Cerebellar nuclear complex (tissue), 1 donor: Measurements from ENCODE around the gene LYZL4.

ENCODE experiments used
- DNase-seq, 2 experiments: peaks; one replicate each; lab custom pipeline; 2025; lab: John Stamatoyannopoulos, UW

Gene LYZL4

DNA sequence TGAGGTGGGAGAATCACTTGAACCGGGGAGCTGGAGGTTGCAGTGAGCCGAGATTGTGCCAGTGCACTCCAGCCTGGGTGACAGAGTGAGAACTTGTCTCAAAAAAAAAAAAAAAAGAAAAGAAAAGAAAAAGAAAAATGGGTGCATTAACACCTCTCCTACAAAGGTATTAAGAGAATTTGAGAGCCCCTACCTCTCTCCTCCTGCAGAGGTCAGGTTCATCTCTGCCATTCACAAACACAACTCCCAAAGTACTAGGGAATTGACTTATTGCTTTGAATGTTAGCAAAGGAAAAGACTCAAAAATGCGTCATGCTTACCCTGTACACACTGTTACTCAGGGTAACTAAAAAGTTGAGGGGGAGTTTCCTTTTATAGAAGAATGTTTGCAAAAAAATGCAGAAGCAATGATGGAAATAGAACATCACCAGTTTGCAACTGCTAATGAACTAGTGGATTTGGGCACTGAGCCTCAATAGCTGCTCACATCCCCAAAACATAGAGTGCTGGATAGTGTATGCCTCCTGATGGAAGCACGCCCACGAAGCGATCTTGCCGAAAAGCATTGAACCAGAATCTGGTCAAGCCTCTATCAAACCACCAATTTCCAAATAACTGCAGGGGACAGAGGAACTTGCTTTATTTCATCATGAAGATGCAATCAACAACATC, 15.5 kb upstream of the LYZL4 start:
- DNase-seq = no peak

DNA sequence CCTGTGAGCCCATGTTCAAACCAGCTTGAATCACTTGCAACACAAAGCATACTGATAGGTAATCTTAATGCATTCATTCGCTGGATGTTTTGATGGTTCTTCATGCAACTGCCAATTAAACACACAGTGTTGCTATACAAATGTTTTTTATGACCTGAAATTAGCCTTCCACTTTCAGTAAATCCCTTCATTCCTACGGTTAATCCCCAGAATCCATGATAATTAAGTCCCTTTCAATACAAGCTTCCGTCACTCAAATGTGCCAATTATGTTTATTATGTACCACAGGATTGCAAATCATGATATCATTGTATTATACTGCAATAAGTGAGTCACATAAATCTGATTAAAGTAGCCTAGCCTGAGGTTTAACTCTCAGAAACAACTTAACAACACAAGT, 14.5 kb upstream of the LYZL4 start:
- no peak for DNase-seq

DNA sequence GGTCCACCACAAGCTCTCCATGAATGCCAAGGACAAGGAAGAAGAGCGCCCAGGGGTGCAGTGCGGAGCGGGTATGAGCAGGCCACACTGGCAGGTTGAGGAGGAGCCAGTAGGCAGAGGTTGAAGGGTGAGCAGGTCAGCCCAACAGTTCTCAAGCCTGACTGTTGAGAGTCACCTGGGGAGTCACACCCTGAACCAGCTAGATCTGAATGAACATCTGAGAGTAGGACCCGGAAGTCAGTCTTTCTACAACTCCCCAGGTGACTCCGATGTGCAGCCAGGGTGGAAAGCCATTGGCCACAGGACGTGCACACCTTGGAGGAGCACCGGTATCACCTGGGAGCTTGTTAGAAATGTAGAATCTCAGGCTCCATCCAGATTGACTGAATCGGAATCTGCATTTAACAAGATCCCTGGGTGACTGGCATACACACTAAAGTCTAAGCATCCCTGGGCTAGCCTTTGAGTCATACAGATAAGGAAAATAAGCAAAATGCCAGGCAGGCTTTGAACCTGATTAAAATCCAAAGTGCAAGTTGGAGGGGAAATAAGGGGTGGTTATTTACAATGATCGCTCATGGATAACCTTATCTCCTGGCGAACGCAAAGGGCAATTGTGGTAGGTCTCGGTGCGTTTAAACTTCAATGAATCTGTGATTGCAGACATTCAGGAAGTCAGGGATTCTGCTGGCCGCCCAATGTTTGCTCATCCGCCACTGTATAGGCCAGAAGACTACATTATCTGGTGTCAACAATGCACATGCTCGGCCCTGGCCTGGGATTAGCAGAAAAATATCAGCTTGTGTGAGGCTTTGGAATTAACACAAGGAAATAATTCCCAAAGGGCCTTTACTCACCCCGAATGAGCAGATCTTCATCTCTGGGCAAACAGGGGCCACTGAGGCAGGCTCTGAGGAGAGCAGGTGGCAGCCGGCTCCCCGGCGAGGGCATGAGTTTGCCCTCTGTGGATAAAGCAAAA, 11.7 kb upstream of the LYZL4 start:
- no peak for DNase-seq

DNA sequence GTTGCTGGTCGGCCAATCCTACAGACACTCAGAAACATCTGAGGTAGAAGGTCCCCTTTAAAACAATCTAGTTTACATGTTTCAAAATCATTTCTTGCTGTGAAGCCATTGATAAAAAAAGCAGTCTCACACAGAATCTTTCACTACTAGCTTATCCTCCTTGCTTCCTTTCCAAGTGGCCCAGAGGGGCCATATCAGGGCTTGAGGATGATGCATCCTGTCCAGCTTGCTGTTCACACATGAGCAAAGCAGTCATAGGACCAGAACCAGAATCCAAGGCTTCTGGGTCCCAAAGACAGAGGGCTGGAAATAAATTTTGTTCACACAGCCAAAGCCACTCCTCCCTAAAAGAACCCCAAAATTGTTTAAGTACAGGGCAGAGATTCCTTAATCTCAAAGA, 9.2 kb upstream of the LYZL4 start:
- DNase-seq = no peak

DNA sequence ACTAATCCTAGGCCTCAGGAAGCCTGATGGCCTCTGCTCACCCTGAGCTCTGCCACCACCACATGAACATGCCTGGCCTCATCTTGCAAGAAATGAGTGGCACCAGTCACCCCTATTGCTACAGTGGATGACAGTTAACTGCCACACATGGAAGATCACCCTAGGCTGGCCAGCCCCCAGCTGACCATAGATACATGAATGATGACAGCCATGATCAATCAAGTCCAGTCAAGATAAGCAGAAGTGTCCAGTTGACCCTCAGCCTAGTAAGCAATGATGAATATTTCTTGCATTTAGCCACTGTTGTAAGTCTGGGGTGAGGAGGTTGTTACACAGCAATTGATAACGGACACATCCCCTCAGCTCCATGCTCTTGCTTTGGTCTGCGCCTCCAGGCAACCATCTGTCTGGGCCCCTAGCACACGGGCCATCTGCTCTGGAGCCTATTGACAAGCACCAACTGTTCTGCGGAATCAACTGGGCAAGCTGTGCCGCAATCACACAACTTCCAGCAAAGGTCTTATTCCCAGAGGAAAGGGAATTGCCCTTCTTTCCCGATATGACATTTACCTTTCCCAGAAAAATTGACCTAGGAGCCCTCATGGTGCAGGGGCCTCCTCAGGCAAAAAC, 2.2 kb upstream of the LYZL4 start:
- no peak for DNase-seq

DNA sequence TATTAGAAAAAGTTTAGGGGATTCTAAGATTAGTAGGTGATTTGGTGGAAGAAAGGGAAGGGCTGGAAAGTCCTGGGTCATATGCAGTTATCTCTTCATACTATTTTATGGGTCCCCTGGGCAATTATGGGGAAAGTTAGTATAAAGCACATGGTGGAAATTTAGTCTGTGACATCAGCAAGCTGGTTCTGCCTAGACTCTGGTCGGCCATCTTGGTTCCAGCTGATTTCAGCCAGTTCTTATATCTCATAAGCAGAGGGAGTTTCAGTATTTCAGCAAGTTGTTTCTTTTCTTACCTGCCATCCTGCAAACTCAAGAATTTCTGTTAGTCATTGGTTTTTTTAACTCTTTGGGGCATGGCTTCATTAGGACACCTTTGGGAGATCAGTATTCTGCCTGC, 1.0 kb upstream of the LYZL4 start:
- DNase-seq = no peak

DNA sequence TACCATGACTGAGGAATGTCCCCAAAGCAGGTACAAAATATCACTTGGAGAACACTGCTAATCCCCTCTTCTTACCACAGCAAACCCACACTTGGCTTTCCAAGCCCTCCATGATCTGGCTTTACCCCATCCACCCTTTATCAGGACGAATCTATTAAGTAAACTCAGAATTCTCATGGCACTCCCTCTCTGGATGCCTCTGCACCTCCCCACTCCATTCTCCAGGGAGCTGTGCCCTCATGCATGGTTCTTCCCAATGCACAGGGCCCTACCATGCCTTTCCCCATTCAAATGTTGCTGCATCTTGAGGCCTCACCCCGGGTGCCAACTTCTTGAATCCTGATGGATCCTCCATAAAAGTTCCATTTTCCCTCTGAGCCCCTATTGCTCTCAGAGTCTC, 2.3 kb downstream of the LYZL4 start:
- no peak for DNase-seq

DNA sequence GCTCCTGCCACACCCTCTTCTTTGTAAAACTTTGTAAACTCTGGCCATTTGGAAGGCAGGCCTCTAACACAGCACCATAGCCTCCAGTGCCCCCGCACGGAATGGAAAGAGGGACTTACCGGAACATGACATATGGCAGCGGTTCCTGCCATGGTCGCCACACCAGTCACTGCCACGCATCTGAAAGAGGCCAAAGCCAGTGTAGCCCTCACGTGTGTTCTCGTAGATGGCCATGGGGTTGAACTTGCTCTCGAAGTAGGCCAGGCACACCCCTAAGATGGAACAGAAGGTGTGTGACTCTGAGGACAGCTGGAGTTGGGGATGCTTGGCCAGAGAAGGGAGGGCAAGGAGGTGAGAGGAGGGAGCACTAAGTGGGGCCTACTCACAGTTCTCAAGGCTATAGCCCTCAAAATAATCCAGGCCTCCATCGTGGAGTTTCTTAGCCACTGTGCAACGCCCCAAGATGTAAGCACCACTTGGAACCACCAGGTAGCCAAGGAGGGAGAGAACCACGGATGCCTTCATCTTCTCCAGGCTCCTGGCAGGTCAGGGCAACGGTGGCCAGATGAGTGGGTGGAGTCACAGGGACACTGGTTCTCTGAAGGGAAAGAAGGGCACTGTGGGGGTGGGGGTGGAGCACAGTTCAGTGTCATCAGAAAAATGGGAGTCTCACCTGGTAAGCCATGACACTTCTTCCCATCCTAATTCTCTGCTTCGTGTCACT, 3.5 kb downstream of the LYZL4 start:
- no peak for DNase-seq

DNA sequence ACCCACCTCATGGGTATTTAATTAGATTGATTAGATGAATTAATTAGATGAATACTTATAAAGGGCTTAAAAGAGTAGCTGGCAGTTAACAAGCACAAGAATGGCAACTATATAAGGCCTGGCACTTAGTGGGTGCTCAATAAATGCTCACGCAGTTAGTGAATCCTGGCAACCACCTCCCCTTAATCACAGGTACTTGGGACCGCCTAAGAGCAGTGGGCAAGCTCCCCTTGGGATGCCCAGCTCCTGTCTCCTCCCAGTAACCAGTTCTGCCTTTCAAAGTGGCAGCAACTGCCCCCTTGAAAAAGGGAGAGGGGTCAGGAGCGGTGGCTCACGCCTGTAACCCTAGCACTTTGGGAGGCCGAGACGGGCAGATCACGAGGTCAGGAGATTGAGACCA, 4.6 kb downstream of the LYZL4 start:
- DNase-seq = no peak

DNA sequence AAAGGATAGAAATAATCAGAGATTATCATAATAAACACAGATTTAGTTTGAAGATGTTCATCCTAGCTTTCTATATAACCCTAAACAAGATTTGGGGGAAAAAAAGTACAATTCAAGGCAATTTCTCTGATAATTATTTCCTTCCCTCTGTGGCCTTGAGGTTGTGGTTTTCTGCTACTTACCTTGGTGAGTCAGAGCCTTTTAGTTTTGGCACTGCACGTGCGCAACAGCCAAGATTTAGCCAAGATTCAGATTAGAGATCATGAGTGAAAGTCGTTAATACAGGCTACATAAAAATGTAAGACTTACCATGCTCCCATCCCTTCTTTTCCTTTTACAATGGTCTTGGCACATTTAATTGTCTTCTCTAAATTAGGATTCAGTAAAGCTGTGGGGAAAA, 6.7 kb downstream of the LYZL4 start:
- no peak for DNase-seq

DNA sequence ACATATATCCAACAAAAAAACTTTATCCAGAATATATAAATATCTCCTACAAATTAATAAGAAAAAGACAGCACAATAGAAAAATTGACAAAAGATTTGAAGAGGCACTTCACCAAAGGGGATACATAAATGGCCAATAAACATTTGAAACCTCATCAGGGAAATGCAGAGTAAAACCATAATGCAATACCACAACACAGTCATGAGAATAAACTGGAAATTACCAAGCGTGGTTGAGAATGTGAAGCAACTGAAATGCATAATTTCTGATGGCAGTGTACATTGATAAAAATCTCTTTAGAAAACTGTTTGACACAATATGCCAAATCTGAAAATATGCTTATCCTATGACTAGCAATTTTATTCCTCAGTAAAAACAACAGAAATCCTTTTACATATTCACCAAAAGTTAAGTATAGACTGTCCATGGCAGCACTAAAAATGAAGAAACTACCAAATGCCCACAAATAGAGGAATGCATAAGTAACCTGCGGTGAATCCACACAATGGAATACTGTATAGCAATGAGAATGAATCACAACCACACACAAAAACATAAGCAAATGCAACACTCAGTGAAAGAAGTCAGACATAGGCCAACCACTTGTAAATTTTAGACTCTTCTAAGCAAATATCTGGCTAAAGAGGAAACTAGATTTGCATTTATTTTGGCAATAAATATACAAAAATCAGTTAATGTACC, 7.9 kb downstream of the LYZL4 start:
- DNase-seq = no peak

DNA sequence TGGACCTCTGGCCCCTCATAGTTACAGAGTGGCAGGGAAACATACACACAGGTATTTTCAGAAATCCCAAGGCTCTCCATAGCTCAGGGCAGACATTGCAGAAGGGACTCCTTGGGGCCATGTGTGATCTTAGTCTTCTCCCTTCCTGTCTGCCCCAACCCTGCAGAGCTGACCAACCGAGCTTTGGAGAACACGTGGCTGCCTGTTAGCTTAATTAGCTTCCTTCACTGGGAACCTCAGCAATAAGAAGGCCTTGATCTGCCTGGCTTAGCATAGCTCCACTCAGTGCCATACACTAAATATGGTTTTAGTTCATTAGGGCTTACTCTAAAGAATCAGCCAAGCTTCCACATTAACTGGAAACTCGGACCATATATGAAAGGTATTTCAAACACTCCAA, 12.3 kb downstream of the LYZL4 start:
- DNase-seq = no peak

DNA sequence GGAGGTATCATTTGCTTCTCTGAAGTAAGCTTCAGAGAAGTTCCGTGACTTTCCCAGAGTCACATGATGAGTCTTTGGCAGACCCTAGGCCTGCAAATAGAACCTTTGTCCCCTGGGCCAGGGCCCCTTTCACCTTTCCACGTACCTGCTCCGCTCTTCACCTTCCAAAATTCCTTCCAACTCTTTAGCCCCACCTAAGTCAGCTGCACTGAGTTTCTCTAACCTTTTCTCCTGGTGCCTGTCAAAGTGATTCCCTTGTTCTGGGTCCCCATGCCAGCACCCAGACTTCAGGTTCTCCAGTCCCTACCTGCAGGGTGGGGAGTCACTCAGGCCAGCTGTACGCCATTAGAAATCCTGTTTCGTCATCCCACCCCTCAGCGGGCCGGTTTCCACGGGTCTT, 12.8 kb downstream of the LYZL4 start:
- DNase-seq = no peak

DNA sequence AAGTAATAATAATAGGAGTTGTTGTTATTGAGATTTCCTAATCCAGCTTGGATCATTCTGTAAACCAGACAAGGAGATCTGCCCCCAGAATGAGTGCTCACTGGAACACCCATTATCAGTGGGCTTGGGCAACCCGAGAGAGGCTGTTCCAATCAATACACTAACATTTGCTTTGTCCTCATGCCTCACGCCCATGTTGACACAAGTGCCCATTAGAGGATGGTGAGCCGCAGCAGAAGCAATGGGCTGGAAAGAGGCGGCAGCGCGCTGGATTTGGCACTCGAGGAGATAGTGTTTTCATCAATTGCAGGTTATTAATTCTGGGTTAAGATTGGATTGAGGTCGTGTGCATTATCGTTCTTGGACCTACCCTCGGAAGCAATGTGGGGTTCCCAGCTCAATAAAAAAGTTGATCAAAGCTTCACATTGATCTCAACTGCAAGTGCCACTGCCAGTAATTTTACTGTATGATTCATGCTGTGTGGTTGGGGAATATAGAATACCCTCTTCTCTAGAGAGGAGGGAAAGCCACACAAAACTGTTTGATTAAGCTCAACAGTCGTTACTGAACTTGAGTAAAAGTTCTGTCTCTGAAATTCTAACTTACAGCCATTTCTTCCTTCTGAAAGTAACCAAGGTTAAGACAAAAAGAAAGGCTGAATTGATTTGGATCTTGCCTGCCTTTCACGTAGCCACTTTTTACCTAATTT, 15.7 kb downstream of the LYZL4 start:
- DNase-seq = no peak

DNA sequence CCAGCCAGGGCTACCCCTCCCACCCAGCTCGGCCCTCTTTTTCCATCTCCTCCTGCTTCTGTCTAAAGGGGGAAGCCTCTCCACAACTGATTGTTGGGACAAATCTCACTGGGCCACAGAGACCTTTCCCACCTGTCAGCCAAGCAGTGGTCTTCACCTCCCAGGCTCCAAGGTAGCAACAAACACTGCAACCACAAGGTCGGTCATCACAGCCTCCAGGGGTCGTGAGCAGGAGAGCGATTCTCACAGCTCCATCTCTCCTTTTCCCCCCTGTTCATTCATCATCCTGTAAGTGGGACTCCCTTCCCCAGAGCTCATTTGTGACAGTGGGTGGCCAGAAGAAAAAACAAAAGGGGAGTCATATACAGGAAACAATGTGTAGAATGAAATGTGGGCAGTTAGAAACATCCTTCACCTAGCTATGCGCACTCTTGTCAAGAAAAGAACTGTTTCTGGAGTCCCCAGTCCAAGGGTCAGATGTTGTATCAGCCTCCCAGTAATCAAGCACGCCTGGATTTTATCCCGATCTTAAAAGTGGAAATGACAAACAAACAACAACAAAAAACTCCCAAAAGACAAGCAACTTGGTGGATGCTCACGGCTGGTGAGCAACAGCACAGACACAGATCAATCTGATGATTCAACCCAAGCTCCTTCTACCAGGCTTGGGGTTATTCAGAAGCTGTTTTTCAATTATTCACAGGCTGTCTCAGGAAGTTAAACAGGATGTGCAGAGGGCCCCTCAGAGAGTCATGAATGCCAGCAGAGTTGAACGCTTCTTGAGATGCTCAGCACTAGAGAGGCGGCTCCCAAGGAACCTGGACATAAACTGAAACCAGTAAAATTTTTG, 22.4 kb downstream of the LYZL4 start:
- no peak for DNase-seq

DNA sequence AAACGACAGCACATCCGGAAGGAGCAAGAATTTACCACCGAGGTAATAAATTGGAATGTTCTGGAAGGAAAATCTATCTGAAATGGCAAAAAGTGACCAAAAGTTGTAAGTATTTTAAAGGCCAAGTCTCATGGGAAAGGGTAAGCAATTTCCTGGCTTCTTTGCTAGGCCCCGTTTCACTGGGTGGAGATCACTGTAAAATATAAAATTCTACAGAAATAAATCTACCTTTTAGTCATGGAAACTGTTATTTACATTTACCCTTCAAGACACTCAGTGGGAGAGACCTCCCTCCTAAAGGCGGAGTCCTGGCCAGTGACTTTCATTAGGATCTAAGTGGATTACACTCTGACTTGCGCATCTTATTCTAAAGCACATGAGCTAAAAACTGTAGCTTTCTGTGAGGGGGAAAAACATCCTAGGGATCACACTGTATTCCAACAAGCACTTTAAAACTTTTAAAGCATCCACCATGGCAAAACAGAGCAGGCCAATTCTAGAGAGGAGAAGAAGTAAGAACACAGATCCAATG, 28.8 kb downstream of the LYZL4 start:
- DNase-seq = no peak

DNA sequence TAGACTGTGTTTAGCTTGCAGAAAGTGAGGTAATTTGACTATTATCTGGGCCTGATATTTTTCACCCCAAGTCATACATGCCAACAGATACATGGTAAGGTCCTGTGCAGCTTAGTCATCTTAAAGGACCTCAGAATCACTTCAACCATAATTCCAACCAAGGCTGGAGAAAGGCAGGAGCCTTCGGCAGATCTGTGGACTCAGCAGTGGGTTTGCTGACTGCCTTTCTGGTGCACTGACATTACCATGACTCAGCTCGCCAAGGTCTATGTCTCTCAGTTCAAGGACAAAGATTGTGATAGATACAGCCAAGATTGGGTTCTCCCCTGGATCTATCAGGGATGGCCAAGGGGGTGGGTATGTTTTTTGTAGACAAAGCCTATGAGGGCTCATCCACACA, 32.7 kb downstream of the LYZL4 start:
- DNase-seq = no peak

DNA sequence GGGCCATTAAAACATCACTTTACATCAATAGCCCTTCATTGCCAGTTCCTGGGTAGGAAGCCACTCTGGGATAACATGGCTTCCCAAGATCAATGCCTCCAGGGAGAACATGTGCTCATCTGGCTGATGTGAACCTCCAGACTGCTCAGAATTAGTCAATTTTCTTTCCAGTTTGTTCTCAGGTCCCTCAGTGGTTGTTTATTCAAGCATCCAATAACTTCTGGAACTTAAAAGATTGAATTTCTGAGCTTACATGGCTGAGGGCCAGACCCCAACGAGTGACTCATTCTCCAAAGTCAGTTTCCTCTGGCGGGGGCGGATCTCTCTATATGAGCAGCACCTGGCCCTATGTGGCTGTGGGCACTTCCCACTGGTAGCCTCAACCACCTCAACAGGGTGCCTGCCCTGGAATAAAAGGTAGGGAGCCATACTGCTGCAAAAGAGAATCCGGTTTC, 34.0 kb downstream of the LYZL4 start:
- no peak for DNase-seq

DNA sequence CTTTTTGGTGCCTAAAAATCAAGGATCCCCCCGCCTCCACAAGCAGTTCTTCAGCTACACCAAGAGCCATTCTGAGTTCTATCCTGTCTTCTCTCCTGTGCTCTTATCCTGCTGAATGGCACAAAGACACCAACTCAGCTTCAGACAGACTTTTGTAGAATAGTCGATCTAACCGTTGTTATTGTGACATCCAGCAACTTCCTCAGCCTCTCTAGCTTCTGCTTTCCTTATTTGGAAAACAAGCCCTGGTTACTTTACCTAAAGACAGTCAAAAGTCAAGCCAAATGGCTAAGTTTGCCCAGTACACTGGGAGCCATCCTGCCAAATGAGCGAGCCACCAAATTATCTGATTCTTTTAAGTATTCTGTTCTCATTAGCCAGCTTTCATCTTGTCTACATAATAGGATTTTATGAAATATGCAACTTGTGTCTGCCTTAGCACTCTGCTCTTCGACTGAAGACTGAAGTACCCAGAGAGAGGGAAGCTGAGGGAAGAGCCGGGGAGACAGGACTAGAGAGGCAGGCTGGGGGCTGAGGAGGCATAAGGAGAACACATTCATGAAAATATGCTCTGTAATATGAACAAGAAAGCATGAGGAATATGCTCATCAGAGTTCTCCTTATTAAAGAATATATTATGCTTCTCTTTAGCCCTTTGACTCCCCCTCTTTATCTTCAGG, 35.1 kb downstream of the LYZL4 start:
- DNase-seq = no peak
